Hepatocyte (in vitro differentiated cells): ENCODE results near the gene KCNMA1. TPM values are rescaled to one million over a fixed set of nuclear protein-coding genes. Genes with fewer than 3 reads are reported as not detected.

ENCODE experiments used
- DNase-seq: peaks from one replicate; pipeline ENCODE4 v3.0.0-alpha.2; 2016; ENCODE audit warnings: low spot score
- H2AFZ ChIP-seq: fragments of 200-600 bp; sonication (generic); 2 replicates; pipeline ENCODE4 v1.6.0; 2016; ENCODE audit warnings: antibody characterized with exemption, mild to moderate bottlenecking
- H3K27ac ChIP-seq: fragments of 200-600 bp; sonication (generic); 2 replicates; pipeline ENCODE4 v1.5.1; 2016; ENCODE audit warnings: mild to moderate bottlenecking
- H3K27me3 ChIP-seq: fragments of 200-600 bp; sonication (generic); 2 replicates; pipeline ENCODE4 v1.6.1; 2016
- H3K36me3 ChIP-seq: fragments of 200-600 bp; sonication (generic); replicated peaks from 2 replicates; pipeline ENCODE4 v1.5.1; 2016; ENCODE audit warnings: low read depth; ENCODE audit not compliant: insufficient read depth
- H3K4me1 ChIP-seq: fragments of 200-600 bp; sonication (generic); 2 replicates; pipeline ENCODE4 v1.5.1; 2016; ENCODE audit warnings: mild to moderate bottlenecking, moderate library complexity; ENCODE audit not compliant: insufficient read depth
- H3K4me2 ChIP-seq: fragments of 200-600 bp; sonication (generic); 2 replicates; pipeline ENCODE4 v1.6.0; 2016
- H3K4me3 ChIP-seq: fragments of 200-600 bp; sonication (generic); 2 replicates; pipeline ENCODE4 v1.5.1; 2016; ENCODE audit warnings: mild to moderate bottlenecking
- H3K79me2 ChIP-seq: fragments of 200-600 bp; sonication (generic); 2 replicates; pipeline ENCODE4 v1.6.0; 2017; ENCODE audit warnings: mild to moderate bottlenecking
- H3K9me2 ChIP-seq: fragments of 200-600 bp; sonication (generic); replicated peaks from 2 replicates; pipeline ENCODE4 v1.6.0; 2017; ENCODE audit warnings: mild to moderate bottlenecking; ENCODE audit not compliant: insufficient read depth
- H3K9me3 ChIP-seq: fragments of 200-600 bp; sonication (generic); 2 replicates; pipeline ENCODE4 v1.5.1; 2016; ENCODE audit warnings: low read depth, mild to moderate bottlenecking
- H4K20me1 ChIP-seq: fragments of 200-600 bp; sonication (generic); 2 replicates; pipeline ENCODE4 v1.6.0; 2016; ENCODE audit warnings: mild to moderate bottlenecking; ENCODE audit not compliant: insufficient read depth, poor library complexity, severe bottlenecking
- EZH2 ChIP-seq: fragments of 200-600 bp; sonication (generic); IDR thresholded peaks from 2 replicates; pipeline ENCODE4 v1.6.1; 2016; ENCODE audit warnings: antibody characterized with exemption, mild to moderate bottlenecking, borderline replicate concordance
- EZH2phosphoT487 ChIP-seq: fragments of 200-600 bp; sonication (generic); IDR thresholded peaks from one replicate; pipeline ENCODE4 v1.6.1; 2018; ENCODE audit warnings: antibody characterized with exemption, mild to moderate bottlenecking, low read depth, moderate library complexity; ENCODE audit not compliant: unreplicated experiment, severe bottlenecking
- WGBS: methylation state at CpG from one replicate; pipeline ENCODE4 v1.1.6; 2016; ENCODE audit warnings: low lambda C conversion rate; ENCODE audit errors: missing lambda C conversion rate; 5-methylcytosine and 5-hydroxymethylcytosine counted together
- polyA plus RNA-seq: library from polyadenylated mRNA; unstranded; fragments of >200 nt; fragmentation: Nextera tagmentation; extraction: Ambion mirVana; gene quantifications from 2 replicates; pipeline ENCODE4 v1.2.1, GENCODE V29; 2016
- total RNA-seq: library from RNA; depleted of rRNA; stranded (reverse); fragments of >200 nt; gene quantifications from 2 replicates; pipeline ENCODE4 v1.2.3, GENCODE V29; 2014
- TF ChIP-seq, protein P1 (sequence below): fragments of 200-600 bp; sonication (generic); IDR thresholded peaks from 2 replicates; pipeline ENCODE4 v1.5.1; 2016; ENCODE audit warnings: antibody characterized with exemption, mild to moderate bottlenecking; ENCODE audit not compliant: poor library complexity

The KCNMA1 gene
- total and polyA plus RNA-seq, 2 experiments from 2014 or later: 42.6 to 73.3 TPM

- H3K4me2 ChIP-seq: peak overlapping the region; percentile 31
- H2AFZ ChIP-seq: no peak overlapping the region
- 40% methylated on average over 5 of the region's 5 CpGs for WGBS
Observed at GRCh38 chr10:77386838-77387237, 250.8 kb downstream of the KCNMA1 start.

GRCh38 chr10:77386365-77386764 is 251.2 kb downstream of the KCNMA1 start:
- 73% methylated on average over 4 of the region's 4 CpGs for WGBS
- H3K4me2 ChIP-seq: peak overlapping the region; percentile 31
- TF ChIP-seq EZH2: no peak
- TF ChIP-seq EZH2phosphoT487: no peak
- TF ChIP-seq, protein P1, sequence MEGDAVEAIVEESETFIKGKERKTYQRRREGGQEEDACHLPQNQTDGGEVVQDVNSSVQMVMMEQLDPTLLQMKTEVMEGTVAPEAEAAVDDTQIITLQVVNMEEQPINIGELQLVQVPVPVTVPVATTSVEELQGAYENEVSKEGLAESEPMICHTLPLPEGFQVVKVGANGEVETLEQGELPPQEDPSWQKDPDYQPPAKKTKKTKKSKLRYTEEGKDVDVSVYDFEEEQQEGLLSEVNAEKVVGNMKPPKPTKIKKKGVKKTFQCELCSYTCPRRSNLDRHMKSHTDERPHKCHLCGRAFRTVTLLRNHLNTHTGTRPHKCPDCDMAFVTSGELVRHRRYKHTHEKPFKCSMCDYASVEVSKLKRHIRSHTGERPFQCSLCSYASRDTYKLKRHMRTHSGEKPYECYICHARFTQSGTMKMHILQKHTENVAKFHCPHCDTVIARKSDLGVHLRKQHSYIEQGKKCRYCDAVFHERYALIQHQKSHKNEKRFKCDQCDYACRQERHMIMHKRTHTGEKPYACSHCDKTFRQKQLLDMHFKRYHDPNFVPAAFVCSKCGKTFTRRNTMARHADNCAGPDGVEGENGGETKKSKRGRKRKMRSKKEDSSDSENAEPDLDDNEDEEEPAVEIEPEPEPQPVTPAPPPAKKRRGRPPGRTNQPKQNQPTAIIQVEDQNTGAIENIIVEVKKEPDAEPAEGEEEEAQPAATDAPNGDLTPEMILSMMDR: no peak
- H3K79me2 ChIP-seq: peaks cover 3% of the 10 kb centered on the region
- peak overlapping the region; percentile 50 for H3K27ac ChIP-seq
- H3K9me3 ChIP-seq: no peaks in the 10 kb centered on the region
- H3K27me3 ChIP-seq: no peaks in the 10 kb centered on the region
- H3K4me3 ChIP-seq: no peak overlapping the region
- no peaks in the 10 kb centered on the region for H3K9me2 ChIP-seq
- no peaks in the 10 kb centered on the region for H3K36me3 ChIP-seq
- no peaks in the 10 kb centered on the region for H4K20me1 ChIP-seq
- DNase-seq: no peak
- peaks cover 25% of the 10 kb centered on the region for H3K4me1 ChIP-seq
- H2AFZ ChIP-seq: no peak overlapping the region

More at GRCh38 chr10:77386838-77387237, 250.8 kb downstream of the KCNMA1 start:
- no peak overlapping the region for H3K4me3 ChIP-seq
- H3K27me3 ChIP-seq: no peaks in the 10 kb centered on the region
- H4K20me1 ChIP-seq: no peaks in the 10 kb centered on the region
- H3K27ac ChIP-seq: peak overlapping the region; percentile 50
- H3K9me2 ChIP-seq: no peaks in the 10 kb centered on the region
- no peaks in the 10 kb centered on the region for H3K36me3 ChIP-seq
- H3K4me1 ChIP-seq: peaks cover 29% of the 10 kb centered on the region
- H3K79me2 ChIP-seq: peaks cover 3% of the 10 kb centered on the region
- H3K9me3 ChIP-seq: no peaks in the 10 kb centered on the region
- DNase-seq: peak; percentile 34
- TF ChIP-seq EZH2: no peak
- TF ChIP-seq EZH2phosphoT487: no peak
- TF ChIP-seq, protein P1: no peak

- no peaks in the 10 kb centered on the region for H3K79me2 ChIP-seq
- TF ChIP-seq, protein P1: no peak
- no peak for TF ChIP-seq EZH2phosphoT487
- TF ChIP-seq EZH2: no peak
- no peaks in the 10 kb centered on the region for H3K27me3 ChIP-seq
- no peaks in the 10 kb centered on the region for H3K36me3 ChIP-seq
- no peak overlapping the region for H3K4me2 ChIP-seq
- WGBS: 62% methylated on average over 2 of the region's 2 CpGs
- no peak for DNase-seq
- no peak overlapping the region for H2AFZ ChIP-seq
- no peaks in the 10 kb centered on the region for H3K9me3 ChIP-seq
- peaks cover 15% of the 10 kb centered on the region for H3K4me1 ChIP-seq
- H3K4me3 ChIP-seq: no peak overlapping the region
- no peaks in the 10 kb centered on the region for H4K20me1 ChIP-seq
- H3K9me2 ChIP-seq: no peaks in the 10 kb centered on the region
- H3K27ac ChIP-seq: no peak overlapping the region
Observed at GRCh38 chr10:77385315-77385714, 252.3 kb downstream of the KCNMA1 start.
